Mesendoderm (in vitro differentiated cells): ENCODE measurements around the gene KANSL3.

Source experiments
- DNase-seq: peaks from one replicate; pipeline ENCODE4 v3.0.0; 2013
- H2AK5ac ChIP-seq: 2 replicates; pipeline ENCODE4 v1.6.1; 2013; ENCODE audit warnings: low read length, inconsistent platforms
- H2BK120ac ChIP-seq: 2 replicates; pipeline ENCODE4 v1.6.1; 2013; ENCODE audit warnings: low read depth, mild to moderate bottlenecking, low read length, moderate library complexity, mixed read lengths
- H2BK15ac ChIP-seq: replicated peaks from 2 replicates; pipeline ENCODE4 v1.6.1; 2013; ENCODE audit warnings: low read depth, mild to moderate bottlenecking, moderate library complexity
- H2BK5ac ChIP-seq: 2 replicates; pipeline ENCODE4 v1.6.1; 2013; ENCODE audit warnings: low read length, inconsistent platforms
- H3K18ac ChIP-seq: 2 replicates; pipeline ENCODE4 v1.6.1; 2013; ENCODE audit warnings: mild to moderate bottlenecking, low read length, mixed read lengths
- H3K23ac ChIP-seq: one replicate; pipeline ENCODE4 v1.6.1; 2013; ENCODE audit warnings: low read length
- H3K27ac ChIP-seq: 2 replicates; pipeline ENCODE4 v1.5.1; 2013; ENCODE audit warnings: low read depth, mild to moderate bottlenecking, inconsistent platforms, low read length, moderate library complexity
- H3K27me3 ChIP-seq: 2 replicates; pipeline ENCODE4 v1.6.1; 2013; ENCODE audit warnings: low read length, control low read depth, mild to moderate bottlenecking, inconsistent platforms; ENCODE audit not compliant: insufficient read depth, poor library complexity
- H3K36me3 ChIP-seq: 2 replicates; pipeline ENCODE4 v1.6.1; 2013; ENCODE audit warnings: low read length, inconsistent platforms; ENCODE audit not compliant: control insufficient read depth, insufficient read depth
- H3K4ac ChIP-seq: one replicate; pipeline ENCODE4 v1.6.1; 2013; ENCODE audit warnings: low read depth, mild to moderate bottlenecking, low read length, moderate library complexity
- H3K4me1 ChIP-seq: 2 replicates; pipeline ENCODE4 v1.6.1; 2013; ENCODE audit warnings: low read depth, low read length, inconsistent platforms; ENCODE audit not compliant: control insufficient read depth
- H3K4me2 ChIP-seq: 2 replicates; pipeline ENCODE4 v1.6.1; 2013; ENCODE audit warnings: low read length
- H3K4me3 ChIP-seq: 2 replicates; pipeline ENCODE4 v1.5.1; 2013; ENCODE audit warnings: mild to moderate bottlenecking, low read length
- H3K56ac ChIP-seq: one replicate; pipeline ENCODE4 v1.6.1; 2013; ENCODE audit warnings: low read length
- H3K79me1 ChIP-seq: 2 replicates; pipeline ENCODE4 v1.6.1; 2013; ENCODE audit warnings: low read length, inconsistent platforms
- H3K79me2 ChIP-seq: 2 replicates; pipeline ENCODE4 v1.6.1; 2013; ENCODE audit warnings: mild to moderate bottlenecking, low read length; ENCODE audit not compliant: control insufficient read depth, insufficient read depth
- H3K9ac ChIP-seq: 2 replicates; pipeline ENCODE4 v1.6.1; 2013; ENCODE audit warnings: low read length, inconsistent platforms
- H4K5ac ChIP-seq: one replicate; pipeline ENCODE4 v1.6.1; 2013; ENCODE audit warnings: low read length
- H4K8ac ChIP-seq: one replicate; pipeline ENCODE4 v1.6.1; 2013; ENCODE audit warnings: low read depth, mild to moderate bottlenecking, control low read depth, low read length, moderate library complexity
- WGBS: extraction: QIAGEN DNeasy Blood & Tissue Kit; methylation state at CpG from one replicate; pipeline ENCODE4 v1.1.7; 2013; ENCODE audit warnings: low lambda C conversion rate, missing lambda C conversion rate; ENCODE audit not compliant: insufficient coverage; ENCODE audit errors: extremely low coverage; 5-methylcytosine and 5-hydroxymethylcytosine counted together

KANSL3 gene

GRCh38 chr2:96608469-96609455 is 29.4 kb downstream of the KANSL3 start:
- Histone ChIP-seq H3K79me1 (no peaks in the 10 kb centered on the region), H3K36me3 (peaks cover 17% of the 10 kb centered on the region), H3K4me1 (no peaks in the 10 kb centered on the region), H4K5ac (no peak overlapping the region), H3K27ac (no peak overlapping the region), H2BK15ac (no peak overlapping the region), H2BK120ac (no peak overlapping the region), H4K8ac (no peak overlapping the region), H3K4me3 (no peak overlapping the region), H3K56ac (no peak overlapping the region), H3K9ac (no peak overlapping the region), H3K27me3 (no peaks in the 10 kb centered on the region), H3K4ac (no peak overlapping the region), H2BK5ac (no peak overlapping the region), H2AK5ac (no peak overlapping the region), H3K79me2 (no peaks in the 10 kb centered on the region), H3K23ac (no peak overlapping the region), H3K18ac (no peak overlapping the region), H3K4me2 (no peak overlapping the region)
- WGBS: no CpG with 5 or more reads among the region's 13 CpGs
- no peak for DNase-seq

DNA sequence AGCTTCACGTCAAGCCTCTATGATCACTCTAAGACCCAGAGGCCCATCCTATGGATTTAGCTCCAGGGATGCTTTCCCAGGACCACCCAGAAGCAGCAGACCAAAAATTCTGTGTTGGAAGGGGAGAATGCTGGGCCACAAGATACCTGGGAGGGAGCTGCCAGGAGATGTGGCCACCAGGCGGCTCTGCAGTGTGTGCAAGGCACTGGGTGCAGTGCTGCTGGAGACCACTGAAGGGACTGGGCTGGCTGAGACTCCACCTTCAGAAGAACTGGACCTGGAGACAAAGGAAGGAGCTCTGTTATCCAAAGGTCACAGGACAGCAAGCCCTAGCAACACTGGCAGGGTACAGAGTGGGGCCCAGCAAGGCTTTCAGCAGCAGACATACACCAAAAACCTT is 34.0 kb downstream of the KANSL3 start:
- Histone ChIP-seq H2BK15ac (no peak overlapping the region), H3K4me2 (no peak overlapping the region), H3K27me3 (no peaks in the 10 kb centered on the region), H3K79me1 (no peaks in the 10 kb centered on the region), H3K4ac (no peak overlapping the region), H2AK5ac (no peak overlapping the region), H4K8ac (no peak overlapping the region), H3K36me3 (peaks cover 16% of the 10 kb centered on the region), H3K27ac (no peak overlapping the region), H3K18ac (no peak overlapping the region), H3K79me2 (no peaks in the 10 kb centered on the region), H4K5ac (no peak overlapping the region), H3K9ac (no peak overlapping the region), H3K23ac (no peak overlapping the region), H3K56ac (no peak overlapping the region), H2BK120ac (no peak overlapping the region), H2BK5ac (no peak overlapping the region), H3K4me3 (no peak overlapping the region), H3K4me1 (no peaks in the 10 kb centered on the region)
- no CpG with 5 or more reads among the region's 2 CpGs for WGBS
- peak; percentile 67 for DNase-seq

GRCh38 chr2:96602330-96602823 is 35.7 kb downstream of the KANSL3 start:
- no CpG with 5 or more reads among the region's 2 CpGs for WGBS
- no peaks in the 10 kb centered on the region for H3K79me1 ChIP-seq
- no peak overlapping the region for H2AK5ac ChIP-seq
- H3K4me1 ChIP-seq: no peaks in the 10 kb centered on the region
- H4K5ac ChIP-seq: no peak overlapping the region
- peaks cover 14% of the 10 kb centered on the region for H3K36me3 ChIP-seq
- no peak overlapping the region for H2BK120ac ChIP-seq
- no peak overlapping the region for H2BK15ac ChIP-seq
- no peak overlapping the region for H3K4me3 ChIP-seq
- H2BK5ac ChIP-seq: no peak overlapping the region
- H3K27me3 ChIP-seq: no peaks in the 10 kb centered on the region
- H3K79me2 ChIP-seq: no peaks in the 10 kb centered on the region
- no peak for DNase-seq
- no peak overlapping the region for H3K4ac ChIP-seq
- H3K4me2 ChIP-seq: no peak overlapping the region
- no peak overlapping the region for H4K8ac ChIP-seq
- no peak overlapping the region for H3K56ac ChIP-seq
- no peak overlapping the region for H3K18ac ChIP-seq
- no peak overlapping the region for H3K9ac ChIP-seq
- no peak overlapping the region for H3K23ac ChIP-seq
- H3K27ac ChIP-seq: no peak overlapping the region

DNA sequence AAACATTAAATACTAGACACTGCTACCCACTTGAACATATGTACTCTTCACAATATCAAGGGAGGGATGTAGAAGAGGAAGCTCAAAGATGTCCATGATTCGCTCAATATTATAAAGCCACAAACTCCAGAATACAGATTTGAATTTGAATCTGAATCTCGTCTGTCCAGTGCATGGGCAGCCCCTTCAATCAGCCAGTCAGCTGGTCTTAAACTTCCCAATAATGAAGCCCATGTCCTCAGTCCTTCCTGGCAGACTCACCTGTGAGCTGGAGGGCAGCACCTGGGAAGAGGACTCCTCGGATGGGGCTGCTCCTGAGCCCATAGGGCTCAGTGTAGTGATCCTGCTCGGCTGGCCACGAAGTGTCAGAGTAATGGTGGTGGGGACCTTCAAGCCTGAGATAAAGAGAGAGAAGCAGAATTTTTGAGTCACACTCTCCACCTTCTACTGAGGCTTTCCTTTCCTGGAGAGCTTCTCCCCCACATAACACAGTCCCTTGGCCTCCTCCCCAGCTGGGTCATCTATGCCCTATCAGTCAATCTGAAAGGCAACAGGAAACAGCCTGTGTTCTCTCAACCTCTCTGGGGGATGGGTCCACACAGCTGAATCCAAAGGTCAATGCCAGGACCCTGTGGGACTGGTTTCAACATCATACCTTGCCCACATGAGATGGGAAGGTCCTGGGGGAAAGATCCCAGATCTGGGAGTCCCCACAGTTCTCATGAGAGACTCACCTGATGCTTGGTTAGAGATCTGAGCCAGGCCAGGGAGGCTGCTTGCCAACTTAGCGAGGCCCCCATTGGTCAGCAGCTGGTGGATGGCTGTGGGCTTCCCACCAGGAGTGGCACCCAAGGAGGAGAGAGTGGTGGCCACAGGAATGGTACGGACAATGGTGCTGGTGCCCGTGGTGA is 36.5 kb downstream of the KANSL3 start:
- no peak overlapping the region for H2BK15ac ChIP-seq
- H4K8ac ChIP-seq: no peak overlapping the region
- no peak overlapping the region for H3K27ac ChIP-seq
- no peak overlapping the region for H3K4ac ChIP-seq
- no peak overlapping the region for H3K18ac ChIP-seq
- no peak overlapping the region for H3K56ac ChIP-seq
- no peak overlapping the region for H2BK120ac ChIP-seq
- no peaks in the 10 kb centered on the region for H3K27me3 ChIP-seq
- H3K4me2 ChIP-seq: no peak overlapping the region
- H3K79me2 ChIP-seq: no peaks in the 10 kb centered on the region
- no peaks in the 10 kb centered on the region for H3K79me1 ChIP-seq
- H4K5ac ChIP-seq: no peak overlapping the region
- no peak overlapping the region for H3K23ac ChIP-seq
- H3K4me1 ChIP-seq: no peaks in the 10 kb centered on the region
- no peak for DNase-seq
- H2AK5ac ChIP-seq: no peak overlapping the region
- no CpG with 5 or more reads among the region's 8 CpGs for WGBS
- H3K9ac ChIP-seq: no peak overlapping the region
- no peak overlapping the region for H2BK5ac ChIP-seq
- H3K36me3 ChIP-seq: peaks cover 11% of the 10 kb centered on the region
- H3K4me3 ChIP-seq: no peak overlapping the region

DNA sequence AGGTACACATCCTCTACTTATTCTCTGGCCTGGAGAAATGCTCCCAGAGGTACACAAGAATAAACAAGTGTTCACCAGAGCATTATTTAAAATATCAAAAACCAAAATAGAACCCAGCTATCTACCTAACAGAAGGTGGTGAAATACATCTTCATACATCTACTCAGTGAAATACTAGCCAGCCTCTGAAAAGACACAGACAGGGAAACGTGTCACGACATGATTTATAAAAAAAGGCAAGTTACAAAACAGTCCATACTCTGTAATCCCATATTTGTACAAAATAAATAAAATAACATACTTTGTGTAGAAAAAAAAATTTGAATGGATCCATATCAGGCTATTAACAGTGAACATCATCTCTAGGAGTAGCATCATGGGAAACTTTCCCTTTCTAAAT is 38.2 kb downstream of the KANSL3 start:
- Histone ChIP-seq H2BK15ac (no peak overlapping the region), H4K8ac (no peak overlapping the region), H3K23ac (no peak overlapping the region), H3K4me1 (no peaks in the 10 kb centered on the region), H4K5ac (no peak overlapping the region), H3K18ac (no peak overlapping the region), H3K4me2 (no peak overlapping the region), H3K27ac (no peak overlapping the region), H2AK5ac (no peak overlapping the region), H3K4me3 (no peak overlapping the region), H3K9ac (no peak overlapping the region), H3K27me3 (no peaks in the 10 kb centered on the region), H2BK120ac (no peak overlapping the region), H3K56ac (no peak overlapping the region), H2BK5ac (no peak overlapping the region), H3K4ac (no peak overlapping the region), H3K79me2 (no peaks in the 10 kb centered on the region), H3K36me3 (peaks cover 11% of the 10 kb centered on the region), H3K79me1 (no peaks in the 10 kb centered on the region)
- WGBS: no CpG with 5 or more reads among the region's 2 CpGs
- no peak for DNase-seq
